GM23338 (cell line): ENCODE measurements around the gene HEBP1. TPM values are rescaled to one million over a fixed set of nuclear protein-coding genes. Genes with fewer than 3 reads are reported as not detected.
A peak's percentile ranks its signal among the peaks of the same experiment; 100 is the strongest.

Experiments used
- ATAC-seq: fragments of 200-7000 bp; cut with Tn5 transposase; 3 replicates; pipeline ENCODE4 v1.9.1; 2020
- DNase-seq: peaks from one replicate; pipeline ENCODE4 v3.0.0-alpha.2; 2015; ENCODE audit warnings: low spot score
- H2AFZ ChIP-seq: fragments of 200-600 bp; sonication (generic); 2 replicates; pipeline ENCODE4 v1.8.0; 2016; ENCODE audit warnings: antibody characterized with exemption, mild to moderate bottlenecking, moderate library complexity
- H3F3A ChIP-seq: fragments of 200-600 bp; sonication (generic); replicated peaks from 2 replicates; pipeline ENCODE4 v1.8.0; 2017; ENCODE audit warnings: antibody characterized with exemption, mixed run types, low read depth
- H3K27ac ChIP-seq: fragments of 200-600 bp; sonication (generic); 2 replicates; pipeline ENCODE4 v1.6.1; 2016; ENCODE audit warnings: low read depth
- H3K27me3 ChIP-seq: fragments of 200-600 bp; sonication (generic); 2 replicates; pipeline ENCODE4 v1.8.0; 2016; ENCODE audit warnings: mild to moderate bottlenecking, mixed run types, moderate library complexity; ENCODE audit not compliant: insufficient read depth
- H3K36me3 ChIP-seq: fragments of 200-600 bp; sonication (generic); 2 replicates; pipeline ENCODE4 v1.8.0; 2016; ENCODE audit warnings: mild to moderate bottlenecking; ENCODE audit not compliant: insufficient read depth
- H3K4me1 ChIP-seq: fragments of 200-600 bp; sonication (generic); 2 replicates; pipeline ENCODE4 v1.8.0; 2016; ENCODE audit warnings: mild to moderate bottlenecking, moderate library complexity; ENCODE audit not compliant: insufficient read depth
- H3K4me2 ChIP-seq: fragments of 200-600 bp; sonication (generic); 2 replicates; pipeline ENCODE4 v1.7.1; 2017; ENCODE audit warnings: mixed run types
- H3K4me3 ChIP-seq: fragments of 200-600 bp; sonication (generic); 2 replicates; pipeline ENCODE4 v1.6.1; 2016; ENCODE audit warnings: mixed run types
- H3K79me2 ChIP-seq: fragments of 200-600 bp; sonication (generic); replicated peaks from 2 replicates; pipeline ENCODE4 v1.8.0; 2017; ENCODE audit warnings: mild to moderate bottlenecking; ENCODE audit not compliant: insufficient read depth
- H3K9me2 ChIP-seq: fragments of 200-600 bp; sonication (generic); 2 replicates; pipeline ENCODE4 v1.8.0; 2017; ENCODE audit not compliant: insufficient read depth
- H4K20me1 ChIP-seq: fragments of 200-600 bp; sonication (generic); replicated peaks from 2 replicates; pipeline ENCODE4 v1.8.0; 2017; ENCODE audit warnings: mild to moderate bottlenecking; ENCODE audit not compliant: insufficient read depth
- H3K27ac Mint-ChIP-seq: 2 replicates; pipeline ENCODE4 v1.8.0; 2020; ENCODE audit warnings: inconsistent platforms, mild to moderate bottlenecking, moderate library complexity, mixed read lengths
- H3K27me3 Mint-ChIP-seq: 3 replicates; pipeline ENCODE4 v1.8.0; 2022; ENCODE audit warnings: low read depth, mild to moderate bottlenecking, moderate library complexity, mixed read lengths, inconsistent platforms; ENCODE audit not compliant: insufficient read depth, poor library complexity
- H3K36me3 Mint-ChIP-seq: 3 replicates; pipeline ENCODE4 v1.8.0; 2021; ENCODE audit warnings: low read depth, mild to moderate bottlenecking, inconsistent platforms, moderate library complexity, mixed read lengths
- H3K4me1 Mint-ChIP-seq: 3 replicates; pipeline ENCODE4 v1.8.0; 2020; ENCODE audit warnings: mild to moderate bottlenecking, inconsistent platforms, mixed read lengths
- H3K4me3 Mint-ChIP-seq: 3 replicates; pipeline ENCODE4 v1.8.0; 2021; ENCODE audit warnings: moderate library complexity, mild to moderate bottlenecking, inconsistent platforms, mixed read lengths
- H3K9me3 Mint-ChIP-seq: 3 replicates; pipeline ENCODE4 v1.8.0; 2020; ENCODE audit warnings: moderate library complexity, mild to moderate bottlenecking, inconsistent platforms, mixed read lengths
- CREB1 ChIP-seq: fragments of 250-450 bp; sonication (Bioruptor Pico); IDR thresholded peaks from 2 replicates; pipeline ENCODE4 v1.5.0; 2020; ENCODE audit warnings: low read depth, mild to moderate bottlenecking, moderate library complexity
- EZH2phosphoT487 ChIP-seq: fragments of 200-600 bp; sonication (generic); IDR thresholded peaks from one replicate; pipeline ENCODE4 v1.8.1; 2018; ENCODE audit warnings: antibody characterized with exemption; ENCODE audit not compliant: unreplicated experiment
- JUNB ChIP-seq: IDR thresholded peaks from one replicate; pipeline ENCODE4 v1.6.1; 2016; ENCODE audit warnings: antibody characterized with exemption; ENCODE audit not compliant: unreplicated experiment
- NANOG ChIP-seq: IDR thresholded peaks from 2 replicates; pipeline ENCODE4 v1.6.1; 2016; ENCODE audit warnings: antibody characterized with exemption, borderline replicate concordance
- POLR2AphosphoS5 ChIP-seq: IDR thresholded peaks from 2 replicates; pipeline ENCODE4 v1.6.1; 2016; ENCODE audit warnings: antibody characterized with exemption, low read depth
- STAT1 ChIP-seq: IDR thresholded peaks from one replicate; pipeline ENCODE4 v1.6.1; 2016; ENCODE audit warnings: antibody characterized with exemption; ENCODE audit not compliant: unreplicated experiment
- ZNF331 ChIP-seq: fragments of 250-450 bp; sonication (Bioruptor Pico); IDR thresholded peaks from 2 replicates; pipeline ENCODE4 v1.5.0; 2020; ENCODE audit warnings: low read depth, mild to moderate bottlenecking, moderate library complexity
- ZNF462 ChIP-seq: fragments of 250-450 bp; sonication (Bioruptor Pico); IDR thresholded peaks from 2 replicates; pipeline ENCODE4 v1.5.0; 2020; ENCODE audit warnings: mild to moderate bottlenecking, moderate library complexity
- polyA plus RNA-seq: library from polyadenylated mRNA; unstranded; fragments of >200 nt; fragmentation: Nextera tagmentation; extraction: Ambion mirVana; gene quantifications from 2 replicates; pipeline ENCODE4 v1.2.1, GENCODE V29; 2016
- total RNA-seq: library from RNA; depleted of rRNA; stranded (reverse); fragments of >200 nt; shearing (Covaris generic); gene quantifications from 2 replicates; pipeline ENCODE4 v1.2.3, GENCODE V29; 2014
- TF ChIP-seq, protein P1 (sequence below), 2 experiments: fragments of 200-600 bp in 1 of 2; sonication (generic) in 1 of 2; conservative IDR thresholded peaks; 2 replicates each; pipeline versions ENCODE4 v1.5.1 to v1.6.1; 2016 to 2017; ENCODE audit warnings: antibody characterized with exemption in 2 of 2, low read depth in 2 of 2, mild to moderate bottlenecking in 2 of 2, moderate library complexity in 1 of 2
- TF ChIP-seq, protein P2 (sequence below): IDR thresholded peaks from one replicate; pipeline ENCODE4 v1.6.1; 2018; ENCODE audit warnings: antibody characterized with exemption; ENCODE audit not compliant: unreplicated experiment

HEBP1 gene
- total and polyA plus RNA-seq, 2 experiments from 2014 or later, result 25.2 to 45.1 TPM

GRCh38 chr12:13002301-13003097 is 2.4 kb upstream of the HEBP1 start (continued):
- TF ChIP-seq, protein P1, sequence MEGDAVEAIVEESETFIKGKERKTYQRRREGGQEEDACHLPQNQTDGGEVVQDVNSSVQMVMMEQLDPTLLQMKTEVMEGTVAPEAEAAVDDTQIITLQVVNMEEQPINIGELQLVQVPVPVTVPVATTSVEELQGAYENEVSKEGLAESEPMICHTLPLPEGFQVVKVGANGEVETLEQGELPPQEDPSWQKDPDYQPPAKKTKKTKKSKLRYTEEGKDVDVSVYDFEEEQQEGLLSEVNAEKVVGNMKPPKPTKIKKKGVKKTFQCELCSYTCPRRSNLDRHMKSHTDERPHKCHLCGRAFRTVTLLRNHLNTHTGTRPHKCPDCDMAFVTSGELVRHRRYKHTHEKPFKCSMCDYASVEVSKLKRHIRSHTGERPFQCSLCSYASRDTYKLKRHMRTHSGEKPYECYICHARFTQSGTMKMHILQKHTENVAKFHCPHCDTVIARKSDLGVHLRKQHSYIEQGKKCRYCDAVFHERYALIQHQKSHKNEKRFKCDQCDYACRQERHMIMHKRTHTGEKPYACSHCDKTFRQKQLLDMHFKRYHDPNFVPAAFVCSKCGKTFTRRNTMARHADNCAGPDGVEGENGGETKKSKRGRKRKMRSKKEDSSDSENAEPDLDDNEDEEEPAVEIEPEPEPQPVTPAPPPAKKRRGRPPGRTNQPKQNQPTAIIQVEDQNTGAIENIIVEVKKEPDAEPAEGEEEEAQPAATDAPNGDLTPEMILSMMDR (conservative IDR thresholded peaks at IDR 0.05; ENCODE audit: low read depth in 2 of 2), result no peak
- TF ChIP-seq CREB1, result no peak
- TF ChIP-seq EZH2phosphoT487, result no peak

DNA sequence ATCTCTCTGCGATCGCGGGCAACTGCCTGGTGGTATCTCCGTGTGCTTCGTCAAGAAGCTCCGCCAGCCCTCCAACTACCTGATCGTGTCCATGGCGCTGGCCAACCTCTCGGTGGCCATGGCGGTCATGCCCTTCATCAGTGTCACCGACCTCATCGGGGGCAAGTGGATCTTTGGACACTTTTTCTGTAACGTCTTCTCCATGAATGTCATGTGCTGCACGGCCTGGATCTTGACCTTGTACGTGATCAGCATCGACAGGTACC is 1.6 kb upstream of the HEBP1 start:
- no peak for ATAC-seq
- no peak for DNase-seq
- no peak overlapping the region for H3K27ac ChIP-seq
- H3K4me1 ChIP-seq, result peaks cover 43% of the 10 kb centered on the region
- Mint-ChIP-seq H3K27me3 (peaks cover 22% of the 10 kb centered on the region), H3K27ac (no peak overlapping the region), H3K9me3 (peaks cover 8% of the 10 kb centered on the region; the same call in 1 of the 3 replicates), H3K4me1 (peaks cover 55% of the 10 kb centered on the region), H3K36me3 (peaks cover 5% of the 10 kb centered on the region; the same call in 2 of the 3 replicates), H3K4me3 (peak overlapping the region; percentile 81)
- TF ChIP-seq ZNF331 (CRISPR knock-in tag) (no peak), STAT1 (no peak), EZH2phosphoT487 (no peak), NANOG (no peak), POLR2AphosphoS5 (no peak), ZNF462 (CRISPR knock-in tag) (no peak), JUNB (no peak)
- TF ChIP-seq, protein P2, sequence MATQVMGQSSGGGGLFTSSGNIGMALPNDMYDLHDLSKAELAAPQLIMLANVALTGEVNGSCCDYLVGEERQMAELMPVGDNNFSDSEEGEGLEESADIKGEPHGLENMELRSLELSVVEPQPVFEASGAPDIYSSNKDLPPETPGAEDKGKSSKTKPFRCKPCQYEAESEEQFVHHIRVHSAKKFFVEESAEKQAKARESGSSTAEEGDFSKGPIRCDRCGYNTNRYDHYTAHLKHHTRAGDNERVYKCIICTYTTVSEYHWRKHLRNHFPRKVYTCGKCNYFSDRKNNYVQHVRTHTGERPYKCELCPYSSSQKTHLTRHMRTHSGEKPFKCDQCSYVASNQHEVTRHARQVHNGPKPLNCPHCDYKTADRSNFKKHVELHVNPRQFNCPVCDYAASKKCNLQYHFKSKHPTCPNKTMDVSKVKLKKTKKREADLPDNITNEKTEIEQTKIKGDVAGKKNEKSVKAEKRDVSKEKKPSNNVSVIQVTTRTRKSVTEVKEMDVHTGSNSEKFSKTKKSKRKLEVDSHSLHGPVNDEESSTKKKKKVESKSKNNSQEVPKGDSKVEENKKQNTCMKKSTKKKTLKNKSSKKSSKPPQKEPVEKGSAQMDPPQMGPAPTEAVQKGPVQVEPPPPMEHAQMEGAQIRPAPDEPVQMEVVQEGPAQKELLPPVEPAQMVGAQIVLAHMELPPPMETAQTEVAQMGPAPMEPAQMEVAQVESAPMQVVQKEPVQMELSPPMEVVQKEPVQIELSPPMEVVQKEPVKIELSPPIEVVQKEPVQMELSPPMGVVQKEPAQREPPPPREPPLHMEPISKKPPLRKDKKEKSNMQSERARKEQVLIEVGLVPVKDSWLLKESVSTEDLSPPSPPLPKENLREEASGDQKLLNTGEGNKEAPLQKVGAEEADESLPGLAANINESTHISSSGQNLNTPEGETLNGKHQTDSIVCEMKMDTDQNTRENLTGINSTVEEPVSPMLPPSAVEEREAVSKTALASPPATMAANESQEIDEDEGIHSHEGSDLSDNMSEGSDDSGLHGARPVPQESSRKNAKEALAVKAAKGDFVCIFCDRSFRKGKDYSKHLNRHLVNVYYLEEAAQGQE, result no peak
- no peaks in the 10 kb centered on the region for H3K36me3 ChIP-seq
- H3K4me2 ChIP-seq, result peak overlapping the region; percentile 100
- H2AFZ ChIP-seq, result peak overlapping the region; percentile 94
- H3K27me3 ChIP-seq, result peaks cover 21% of the 10 kb centered on the region
- no peaks in the 10 kb centered on the region; the same call in 1 of the 2 replicates for H4K20me1 ChIP-seq
- H3K9me2 ChIP-seq, result no peaks in the 10 kb centered on the region
- peaks cover 20% of the 10 kb centered on the region for H3K79me2 ChIP-seq
- H3F3A ChIP-seq, result 0 out of 2 replicates have a peak, but pooled peaks cover 6% of the 10 kb centered on the region
- peak overlapping the region; percentile 90 for H3K4me3 ChIP-seq
